Mononuclear cell (primary cell): ENCODE results near the gene COQ3. TPM values are rescaled to one million over a fixed set of nuclear protein-coding genes. Genes with fewer than 3 reads are reported as not detected.

Source experiments
- H3K27me3 ChIP-seq: 2 replicates; pipeline ENCODE4 v1.6.0; 2011; ENCODE audit warnings: low read length, control low read depth; ENCODE audit not compliant: insufficient read depth
- H3K4me1 ChIP-seq: 2 replicates; pipeline ENCODE4 v1.5.1; 2011; ENCODE audit warnings: mild to moderate bottlenecking, low read length, control low read depth; ENCODE audit not compliant: insufficient read depth
- H3K4me3 ChIP-seq: 2 replicates; pipeline ENCODE4 v1.5.1; 2011; ENCODE audit warnings: mild to moderate bottlenecking, low read length, moderate library complexity
- H3K9me3 ChIP-seq: 2 replicates; pipeline ENCODE4 v1.5.1; 2011; ENCODE audit warnings: low read depth, mild to moderate bottlenecking, control low read depth, low read length
- total RNA-seq: library from RNA; depleted of rRNA; stranded (reverse); fragments of >200 nt; gene quantifications from one replicate; pipeline ENCODE4 v1.2.3, GENCODE V29; 2012

Gene COQ3
- total RNA-seq, 1 donor, result 1.0 TPM

GRCh38 chr6:99330159-99330558 is 63.8 kb downstream of the COQ3 start:
- H3K4me1 ChIP-seq, result no peaks in the 10 kb centered on the region
- H3K27me3 ChIP-seq, result peaks cover 4% of the 10 kb centered on the region
- H3K4me3 ChIP-seq, result no peak overlapping the region
- H3K9me3 ChIP-seq, result no peaks in the 10 kb centered on the region

DNA sequence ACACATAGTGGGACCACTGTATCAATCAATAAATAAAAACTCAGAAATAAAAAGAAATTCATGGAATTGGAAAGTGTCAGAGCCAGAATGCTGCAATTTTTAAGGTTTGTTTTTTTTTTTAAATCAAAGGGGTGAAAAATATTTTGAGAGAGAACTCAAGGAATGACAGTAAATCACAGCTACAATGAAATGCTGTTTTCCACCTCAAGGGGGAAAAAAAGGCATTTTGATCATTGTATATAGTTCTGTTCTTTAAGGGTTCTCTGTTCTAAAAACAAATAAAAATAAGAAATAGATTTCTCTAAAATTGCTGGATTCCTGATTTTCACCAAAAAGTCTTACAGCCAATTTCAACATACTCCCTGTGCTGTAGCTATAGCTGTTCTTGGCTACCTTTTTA is 69.0 kb downstream of the COQ3 start:
- peaks cover 7% of the 10 kb centered on the region for H3K27me3 ChIP-seq
- no peaks in the 10 kb centered on the region for H3K9me3 ChIP-seq
- no peaks in the 10 kb centered on the region for H3K4me1 ChIP-seq
- no peak overlapping the region for H3K4me3 ChIP-seq

Other genes starting within 250 kb of the COQ3 start
- gene FAXC, start 44.5 kb downstream of the COQ3 start, total RNA-seq, result not detected
- gene PNISR, start 31.1 kb upstream of the COQ3 start, total RNA-seq, result 364 TPM
- gene USP45, start 121.2 kb upstream of the COQ3 start, total RNA-seq, result 13.7 TPM
- gene CCNC, start 174.5 kb upstream of the COQ3 start, total RNA-seq, result 72.6 TPM
- gene PRDM13, start 212.6 kb upstream of the COQ3 start, total RNA-seq, result under 0.01 TPM